Muscle layer of colon (tissue), 2 donors: Measurements from ENCODE around the gene ADCY9.

Experiments
- H3K27ac ChIP-seq: one replicate; pipeline ENCODE4 v1.7.0; 2013; ENCODE audit warnings: low read depth, mild to moderate bottlenecking, low read length, moderate library complexity
- H3K27me3 ChIP-seq, 2 donors: one replicate each; pipeline ENCODE4 v1.7.0; 2013; ENCODE audit warnings: low read length in 2 of 2, mild to moderate bottlenecking in 2 of 2; ENCODE audit not compliant: insufficient read depth in 2 of 2, control insufficient read depth in 1 of 2
- H3K36me3 ChIP-seq: one replicate; pipeline ENCODE4 v1.7.0; 2013; ENCODE audit warnings: mild to moderate bottlenecking, low read length; ENCODE audit not compliant: insufficient read depth
- H3K4me1 ChIP-seq: one replicate; pipeline ENCODE4 v1.7.0; 2013; ENCODE audit warnings: mild to moderate bottlenecking, low read length; ENCODE audit not compliant: insufficient read depth
- H3K4me3 ChIP-seq, 2 donors: one replicate each; pipeline ENCODE4 v1.7.0; 2013; ENCODE audit warnings: low read length in 2 of 2, low read depth in 1 of 2, mild to moderate bottlenecking in 1 of 2, moderate library complexity in 1 of 2
- H3K9ac ChIP-seq: one replicate; pipeline ENCODE4 v1.7.0; 2013; ENCODE audit warnings: low read length
- H3K9me3 ChIP-seq: one replicate; pipeline ENCODE4 v1.7.0; 2013; ENCODE audit warnings: mild to moderate bottlenecking, low read length
- donor health status: abdominal sarcoma.
- donor health status: Adenocarcinoma of cecum.

Gene ADCY9

DNA sequence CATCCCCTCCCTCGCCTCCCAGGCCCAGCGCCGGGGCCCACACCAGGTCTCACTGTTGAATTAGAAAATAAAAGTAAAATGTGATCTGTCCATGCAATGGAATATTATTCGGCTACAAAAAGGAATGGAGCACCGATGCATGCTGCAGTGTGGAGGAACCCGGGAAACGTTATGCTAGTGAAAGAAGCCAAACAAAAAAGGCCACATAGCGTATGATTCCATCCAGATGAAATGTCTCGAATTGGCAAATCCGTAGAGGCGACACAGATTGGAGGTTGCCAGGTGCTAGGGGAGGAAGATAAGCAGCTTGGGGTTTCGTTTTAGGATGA lies 972 bp upstream of the ADCY9 start:
- H3K4me3 ChIP-seq, result peak overlapping the region; percentile 45 to 72
- peaks cover 31% of the 10 kb centered on the region for H3K4me1 ChIP-seq
- H3K9me3 ChIP-seq, result no peaks in the 10 kb centered on the region
- no peaks in the 10 kb centered on the region for H3K27me3 ChIP-seq
- peak overlapping the region; percentile 71 for H3K9ac ChIP-seq
- H3K27ac ChIP-seq, result peak overlapping the region; percentile 90
- H3K36me3 ChIP-seq, result no peaks in the 10 kb centered on the region

DNA sequence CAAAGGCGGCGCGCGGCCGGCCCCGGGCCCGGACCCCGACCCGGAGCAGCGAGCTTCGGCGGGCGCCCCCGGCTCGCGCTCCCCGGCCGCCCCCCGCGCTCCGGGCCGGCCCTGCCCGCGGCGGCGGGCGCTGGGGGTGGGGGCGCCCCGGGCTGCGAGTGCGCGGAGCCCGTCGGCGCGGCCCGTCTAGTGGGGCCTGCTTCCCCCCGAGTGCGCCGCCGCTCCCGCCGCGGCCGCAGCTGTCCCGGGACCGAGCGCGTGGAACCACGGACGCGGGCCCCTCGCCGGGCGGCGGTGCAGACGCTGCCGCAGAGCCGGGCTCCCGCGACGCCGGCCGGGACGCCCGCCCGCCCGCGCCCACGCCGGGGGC lies 308 bp downstream of the ADCY9 start:
- no peaks in the 10 kb centered on the region for H3K9me3 ChIP-seq
- H3K27me3 ChIP-seq, result no peaks in the 10 kb centered on the region
- no peak overlapping the region for H3K9ac ChIP-seq
- peaks cover 31% of the 10 kb centered on the region for H3K4me1 ChIP-seq
- H3K4me3 ChIP-seq, result no peak overlapping the region
- no peak overlapping the region for H3K27ac ChIP-seq
- no peaks in the 10 kb centered on the region for H3K36me3 ChIP-seq

DNA sequence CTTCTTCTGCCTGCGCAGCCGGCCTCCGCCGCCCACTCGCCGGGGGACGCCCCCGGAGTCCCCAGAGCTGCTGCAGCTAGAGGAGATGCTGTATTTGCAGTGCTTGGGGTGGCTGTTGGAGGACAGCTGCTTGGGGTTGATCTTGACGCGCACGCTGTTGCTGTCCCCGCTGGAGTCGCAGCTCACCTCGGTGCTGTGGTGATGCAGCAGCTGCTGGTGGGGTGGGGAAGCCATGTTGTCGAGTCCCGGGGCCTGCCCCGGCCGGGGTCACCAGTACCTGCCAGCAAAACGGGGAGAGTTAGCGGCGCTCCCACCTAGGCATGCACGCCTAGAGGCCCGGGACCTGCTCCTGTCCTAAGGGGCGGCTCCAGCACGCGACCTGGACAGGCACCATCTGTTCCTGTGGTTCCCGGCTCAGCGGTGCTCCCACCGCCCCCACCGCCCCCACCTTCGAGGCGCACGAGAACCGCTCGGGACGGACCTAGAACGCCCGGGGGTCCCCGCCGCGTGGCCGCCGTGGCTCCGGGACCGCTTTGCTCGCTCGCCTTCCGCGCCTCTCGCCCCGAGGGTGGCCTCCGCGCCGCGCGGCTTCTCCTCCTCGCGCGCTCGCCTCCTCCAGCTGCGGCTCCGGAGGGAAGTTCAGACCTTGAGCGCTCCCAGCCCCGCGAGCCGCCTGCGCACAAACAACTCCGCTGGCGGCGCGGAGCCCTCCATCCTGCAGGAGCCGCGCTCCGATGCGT lies 863 bp downstream of the ADCY9 start:
- H3K4me3 ChIP-seq, result peak overlapping the region; percentile 67 to 74
- H3K4me1 ChIP-seq, result peaks cover 31% of the 10 kb centered on the region
- H3K9ac ChIP-seq, result no peak overlapping the region
- H3K36me3 ChIP-seq, result no peaks in the 10 kb centered on the region
- H3K9me3 ChIP-seq, result no peaks in the 10 kb centered on the region
- H3K27me3 ChIP-seq, result no peaks in the 10 kb centered on the region
- peak overlapping the region; percentile 58 for H3K27ac ChIP-seq

DNA sequence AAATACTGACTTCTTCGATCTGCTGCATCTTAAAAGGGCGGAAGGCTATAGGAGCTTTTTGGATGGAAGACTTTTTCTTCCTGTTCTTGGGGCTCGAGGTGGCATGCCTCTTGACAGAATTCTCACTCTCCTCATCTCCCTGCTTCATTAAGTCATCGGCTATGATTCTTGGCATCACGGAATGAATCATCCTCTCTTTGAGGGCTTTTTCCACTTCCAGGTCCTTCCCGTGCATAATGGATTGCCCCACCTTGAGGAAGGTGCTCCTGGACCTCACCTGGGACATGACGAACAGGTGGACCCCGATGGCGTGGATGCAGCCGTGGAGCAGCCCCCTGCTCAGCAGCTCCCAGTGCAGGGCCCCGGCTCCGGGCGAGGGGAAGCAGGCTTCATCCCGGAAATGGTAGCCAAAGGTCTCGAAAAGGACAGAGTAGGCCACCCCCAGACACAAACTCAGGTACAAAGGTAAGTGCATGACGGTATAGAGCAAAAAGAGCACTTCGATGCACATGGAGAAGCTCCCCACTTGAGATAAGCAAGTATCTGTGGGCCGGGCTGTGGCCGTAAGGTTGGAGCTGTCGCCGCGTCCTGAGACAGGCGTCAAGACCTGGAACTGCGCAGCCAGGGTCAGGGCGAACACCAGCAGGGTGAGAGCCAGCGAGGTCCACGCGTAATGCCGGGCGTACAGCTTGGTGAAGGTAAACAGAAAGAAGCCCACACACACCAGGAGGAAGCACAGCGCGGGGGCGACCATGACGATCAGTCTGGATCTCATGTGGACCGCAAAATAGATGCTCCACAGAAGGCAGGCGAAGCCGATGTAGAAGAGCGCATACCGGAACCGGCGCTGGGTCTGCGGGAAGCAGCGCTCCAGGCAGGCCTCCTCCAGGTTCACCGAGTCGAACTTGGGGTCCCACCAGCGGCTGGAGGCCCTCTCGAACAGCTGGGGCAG lies 1.7 kb downstream of the ADCY9 start:
- Histone ChIP-seq H3K4me1 (peaks cover 31% of the 10 kb centered on the region), H3K27ac (peak overlapping the region; percentile 58), H3K36me3 (no peaks in the 10 kb centered on the region), H3K9ac (no peak overlapping the region), H3K9me3 (no peaks in the 10 kb centered on the region), H3K27me3 (no peaks in the 10 kb centered on the region), H3K4me3 (peak overlapping the region; percentile 67 to 74)

DNA sequence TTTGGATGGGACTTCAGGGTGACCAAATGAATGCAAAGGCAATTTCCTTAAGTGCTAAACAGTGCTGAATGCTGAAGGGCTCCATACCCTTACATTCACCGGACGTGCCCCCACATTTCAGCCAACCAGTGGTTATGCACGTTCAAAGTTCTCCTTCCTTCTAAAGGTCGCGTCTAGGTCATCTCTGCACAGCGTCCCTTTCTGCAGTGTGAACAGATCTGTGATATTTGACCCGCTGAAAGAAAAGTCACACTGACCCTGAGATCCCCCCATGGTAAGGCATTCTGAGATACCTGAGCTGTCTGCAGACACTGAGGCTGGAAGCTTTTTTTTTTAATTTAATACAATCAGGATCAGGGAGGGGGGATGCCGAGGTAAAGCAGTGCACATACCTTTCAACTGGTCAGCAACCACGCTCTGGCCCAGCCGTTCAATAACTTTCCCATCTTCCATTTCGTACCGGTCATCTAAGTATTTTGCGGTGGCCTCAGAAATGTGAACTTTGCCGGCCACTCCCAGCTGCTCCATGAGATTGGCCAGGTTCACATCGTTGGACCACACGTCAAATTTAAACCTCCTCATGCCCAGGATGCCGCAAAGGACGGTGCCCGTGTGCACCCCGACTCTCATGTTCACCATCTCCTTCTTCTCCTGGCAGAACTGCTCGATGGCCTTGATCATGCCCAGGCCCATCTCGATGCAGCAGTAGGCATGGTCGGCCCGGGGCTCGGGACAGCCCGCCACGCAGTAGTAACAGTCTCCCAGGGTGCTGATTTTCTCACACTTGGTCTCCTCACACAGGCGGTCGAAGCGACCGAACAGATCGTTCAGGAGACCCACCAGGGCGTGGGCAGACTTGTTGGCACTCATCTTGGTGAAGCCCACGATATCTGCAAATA lies 2.6 kb downstream of the ADCY9 start:
- H3K27ac ChIP-seq, result no peak overlapping the region
- no peak overlapping the region for H3K9ac ChIP-seq
- no peaks in the 10 kb centered on the region for H3K9me3 ChIP-seq
- peaks cover 31% of the 10 kb centered on the region for H3K4me1 ChIP-seq
- no peaks in the 10 kb centered on the region for H3K36me3 ChIP-seq
- H3K4me3 ChIP-seq, result peak overlapping the region in 1 of 2 donors; percentile 41
- H3K27me3 ChIP-seq, result no peaks in the 10 kb centered on the region

DNA sequence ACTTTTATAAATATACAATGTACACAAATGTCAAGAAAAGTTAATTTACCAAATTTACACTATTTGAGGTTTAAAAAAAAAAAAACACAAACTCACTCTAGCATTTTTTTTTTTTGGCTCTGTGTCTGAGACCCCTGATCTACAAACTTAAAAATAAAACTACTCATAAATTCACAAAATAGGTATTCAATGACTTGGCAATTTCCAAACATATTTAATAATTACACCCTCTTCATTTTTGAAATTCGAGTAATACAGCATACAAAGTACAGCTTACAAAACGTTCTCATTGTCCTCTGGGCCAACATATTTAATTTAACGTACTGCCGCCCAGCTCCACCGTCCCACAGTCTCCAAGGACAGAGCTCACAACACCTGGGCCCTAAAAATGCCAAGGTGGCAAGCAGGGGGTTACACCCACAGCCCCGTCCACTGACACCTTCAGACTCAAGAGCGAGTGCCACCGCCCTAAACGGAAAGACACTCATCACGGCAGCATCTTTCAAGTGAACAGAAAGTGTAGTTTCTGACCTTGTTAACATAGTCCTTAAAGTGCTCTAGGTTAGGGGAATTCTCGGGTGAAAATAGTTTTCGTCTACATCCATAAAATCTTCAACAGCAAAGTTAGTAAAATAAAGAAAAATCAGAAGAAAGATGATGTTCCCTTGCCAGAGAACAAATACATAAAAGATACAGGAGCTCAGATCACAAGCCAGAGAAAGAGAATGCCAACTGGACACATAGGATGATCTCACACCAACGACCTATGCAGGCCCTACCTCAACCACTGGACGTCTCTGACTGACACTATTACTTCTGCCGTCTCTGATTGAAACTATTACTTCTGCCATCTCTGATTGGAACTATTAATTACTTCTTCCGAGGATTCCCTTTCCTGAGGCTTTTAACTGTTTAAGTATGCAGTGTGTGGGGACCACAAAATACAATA lies 4.2 kb downstream of the ADCY9 start:
- no peaks in the 10 kb centered on the region for H3K27me3 ChIP-seq
- peaks cover 28% of the 10 kb centered on the region for H3K4me1 ChIP-seq
- H3K36me3 ChIP-seq, result no peaks in the 10 kb centered on the region
- H3K9me3 ChIP-seq, result no peaks in the 10 kb centered on the region
- H3K4me3 ChIP-seq, result peak overlapping the region in 1 of 2 donors; percentile 41
- H3K9ac ChIP-seq, result peak overlapping the region; percentile 2
- H3K27ac ChIP-seq, result no peak overlapping the region

DNA sequence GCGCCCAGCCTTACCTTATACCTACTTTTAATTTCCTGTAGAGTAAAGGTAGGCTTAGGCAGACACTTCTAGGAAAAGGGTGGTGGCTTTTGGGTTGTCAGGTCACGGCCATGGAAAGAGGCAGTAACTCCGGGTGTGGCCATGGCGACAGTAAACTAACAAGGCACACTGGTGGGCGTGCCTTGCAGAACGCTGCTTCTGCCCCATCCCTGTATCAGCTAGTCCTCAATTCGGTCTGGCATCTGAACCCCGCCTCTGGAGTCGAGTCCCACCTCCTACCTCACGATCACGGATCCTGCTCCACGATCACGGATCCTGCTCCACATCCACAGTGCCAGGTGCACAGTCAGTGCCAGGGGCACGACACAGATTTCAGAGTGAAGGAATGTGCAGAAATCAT lies 5.6 kb downstream of the ADCY9 start:
- H3K9me3 ChIP-seq, result no peaks in the 10 kb centered on the region
- H3K27ac ChIP-seq, result no peak overlapping the region
- no peak overlapping the region for H3K9ac ChIP-seq
- H3K4me3 ChIP-seq, result no peak overlapping the region
- H3K36me3 ChIP-seq, result no peaks in the 10 kb centered on the region
- H3K27me3 ChIP-seq, result no peaks in the 10 kb centered on the region
- peaks cover 25% of the 10 kb centered on the region for H3K4me1 ChIP-seq

DNA sequence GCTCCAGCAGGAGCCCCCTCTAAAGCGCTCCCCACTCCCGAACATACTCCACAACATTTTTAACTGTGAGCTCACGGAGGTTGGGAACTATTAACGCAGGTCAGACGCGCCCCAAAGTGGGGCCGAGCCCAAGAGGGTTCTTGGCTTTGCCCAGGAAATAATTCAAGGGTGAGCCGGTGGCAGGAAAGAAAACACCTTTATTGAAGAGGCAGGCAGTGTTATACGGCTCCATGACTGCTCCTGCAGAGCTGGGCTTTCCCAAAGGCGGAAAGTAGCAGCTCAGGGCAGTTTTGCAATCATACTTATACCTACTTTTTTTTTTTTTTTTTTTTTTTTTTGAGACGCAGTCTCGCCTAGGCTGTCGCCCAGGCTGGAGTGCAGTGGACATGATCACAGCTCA lies 6.2 kb downstream of the ADCY9 start:
- Histone ChIP-seq H3K9ac (no peak overlapping the region), H3K9me3 (no peaks in the 10 kb centered on the region), H3K4me3 (no peak overlapping the region), H3K27me3 (no peaks in the 10 kb centered on the region), H3K4me1 (peaks cover 24% of the 10 kb centered on the region), H3K27ac (no peak overlapping the region), H3K36me3 (no peaks in the 10 kb centered on the region)

DNA sequence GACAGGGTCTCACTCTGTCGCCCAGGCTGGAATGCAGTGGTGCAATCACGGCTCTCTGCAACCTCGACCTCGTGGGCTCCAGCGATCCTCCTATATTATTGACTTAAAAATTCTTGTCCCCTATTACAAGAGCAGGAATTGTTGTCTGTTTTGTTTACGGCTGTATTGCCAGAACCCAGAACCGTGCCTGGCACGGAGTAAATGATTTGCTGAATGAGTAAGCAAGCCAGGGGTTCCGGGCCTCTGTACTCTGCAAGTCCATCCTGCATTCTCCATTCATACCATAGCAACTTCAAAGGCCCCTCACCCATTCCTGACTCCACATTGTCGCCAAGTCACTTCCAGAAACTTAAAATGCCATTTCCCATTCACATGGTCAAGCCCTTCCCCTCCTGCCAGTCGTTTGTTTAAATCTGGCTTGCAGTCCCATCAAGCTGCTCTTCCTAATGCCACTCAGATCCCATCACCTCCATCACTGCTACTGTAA lies 6.9 kb downstream of the ADCY9 start:
- Histone ChIP-seq H3K4me1 (peaks cover 17% of the 10 kb centered on the region), H3K4me3 (no peak overlapping the region), H3K36me3 (no peaks in the 10 kb centered on the region), H3K9me3 (no peaks in the 10 kb centered on the region), H3K27ac (no peak overlapping the region), H3K27me3 (no peaks in the 10 kb centered on the region), H3K9ac (no peak overlapping the region)

DNA sequence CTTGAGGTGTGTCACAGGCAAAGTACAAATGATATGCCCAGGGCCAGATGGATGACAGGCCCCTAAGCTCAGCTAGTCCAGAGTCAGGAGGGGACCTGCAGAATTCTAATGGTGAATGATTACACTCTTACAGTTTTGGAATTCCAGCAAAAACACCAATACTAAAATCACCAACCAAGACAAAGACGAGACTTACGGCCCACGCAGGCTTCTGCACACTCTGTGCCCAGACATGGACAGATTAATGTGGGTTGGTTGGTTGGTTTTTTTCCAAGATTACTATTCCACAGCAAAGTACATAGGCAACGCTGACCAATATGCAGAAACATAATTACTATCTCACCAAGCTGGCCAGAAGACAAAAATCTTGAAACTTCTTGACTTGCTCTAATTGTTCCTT lies 9.7 kb downstream of the ADCY9 start:
- Histone ChIP-seq H3K27ac (no peak overlapping the region), H3K4me1 (no peaks in the 10 kb centered on the region), H3K9me3 (no peaks in the 10 kb centered on the region), H3K27me3 (no peaks in the 10 kb centered on the region), H3K4me3 (no peak overlapping the region), H3K36me3 (no peaks in the 10 kb centered on the region), H3K9ac (no peak overlapping the region)
